ENCODE measurements around the gene P2RY2. TPM values are rescaled to one million over a fixed set of nuclear protein-coding genes. Genes with fewer than 3 reads are reported as not detected.
A peak's percentile ranks its signal among the peaks of the same experiment; 100 is the strongest.
"Not testable (repeated sequence)": the region's sequence is repeated elsewhere in the genome, so short reads cannot be mapped to it uniquely, and the experiment has no call there.

Gene P2RY2
- total and polyA plus RNA-seq, 7 donors, result 18.7 to 90.9 (median 44.2) TPM

DNA sequence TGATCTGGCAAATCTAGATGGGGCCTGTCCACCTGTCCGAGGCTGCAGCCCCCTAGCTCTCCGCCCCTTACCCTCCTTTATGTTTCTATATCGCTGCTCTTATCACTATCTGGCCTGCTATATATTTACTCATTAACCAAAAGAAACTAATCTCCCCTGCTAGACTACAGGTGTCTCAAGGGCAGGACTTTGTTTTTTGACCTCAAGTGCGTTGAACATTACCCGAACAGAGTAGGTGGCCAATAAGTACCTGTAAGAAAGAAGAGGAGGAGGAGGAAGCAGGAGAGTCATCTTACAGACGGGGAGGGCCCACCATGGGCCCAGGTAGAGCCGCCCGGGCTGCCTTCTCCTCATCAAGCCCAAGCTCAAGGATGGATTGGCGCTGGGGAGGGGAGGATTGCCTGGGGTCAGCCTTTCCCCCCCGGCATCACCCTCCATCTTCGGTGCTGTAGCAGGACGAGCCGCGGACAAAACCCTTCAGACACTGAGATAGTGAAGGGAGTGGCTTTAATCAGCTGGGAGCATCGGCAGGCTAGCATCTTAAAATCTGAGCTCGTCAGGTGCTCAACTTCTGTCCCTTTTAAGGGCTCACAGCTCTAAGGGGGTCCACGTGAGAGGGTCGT is 52.9 kb downstream of the P2RY2 start:
- no peaks in the 10 kb centered on the region for H3K27me3 ChIP-seq (ENCODE audit: insufficient read depth in 3 of 3, low read length in 2 of 3)
- H3K36me3 ChIP-seq (ENCODE audit: insufficient read depth in 1 of 2, low read depth in 1 of 2), result no peaks in the 10 kb centered on the region
- DNase-seq (no peak), ATAC-seq (no peak)
- H3K4me1 ChIP-seq, result peaks cover 21% of the 10 kb centered on the region
- intact Hi-C loops (cut with DNase I), result no loop called here
- H3K27ac ChIP-seq, result no peak overlapping the region
- TF ChIP-seq, protein P1, sequence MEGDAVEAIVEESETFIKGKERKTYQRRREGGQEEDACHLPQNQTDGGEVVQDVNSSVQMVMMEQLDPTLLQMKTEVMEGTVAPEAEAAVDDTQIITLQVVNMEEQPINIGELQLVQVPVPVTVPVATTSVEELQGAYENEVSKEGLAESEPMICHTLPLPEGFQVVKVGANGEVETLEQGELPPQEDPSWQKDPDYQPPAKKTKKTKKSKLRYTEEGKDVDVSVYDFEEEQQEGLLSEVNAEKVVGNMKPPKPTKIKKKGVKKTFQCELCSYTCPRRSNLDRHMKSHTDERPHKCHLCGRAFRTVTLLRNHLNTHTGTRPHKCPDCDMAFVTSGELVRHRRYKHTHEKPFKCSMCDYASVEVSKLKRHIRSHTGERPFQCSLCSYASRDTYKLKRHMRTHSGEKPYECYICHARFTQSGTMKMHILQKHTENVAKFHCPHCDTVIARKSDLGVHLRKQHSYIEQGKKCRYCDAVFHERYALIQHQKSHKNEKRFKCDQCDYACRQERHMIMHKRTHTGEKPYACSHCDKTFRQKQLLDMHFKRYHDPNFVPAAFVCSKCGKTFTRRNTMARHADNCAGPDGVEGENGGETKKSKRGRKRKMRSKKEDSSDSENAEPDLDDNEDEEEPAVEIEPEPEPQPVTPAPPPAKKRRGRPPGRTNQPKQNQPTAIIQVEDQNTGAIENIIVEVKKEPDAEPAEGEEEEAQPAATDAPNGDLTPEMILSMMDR (IDR thresholded peaks at IDR 0.05), result no peak
- no peak overlapping the region for H3K4me3 ChIP-seq
- no peaks in the 10 kb centered on the region for H3K9me3 ChIP-seq
- WGBS, 3 donors, result 91 to 93% (median 92%) methylated on average over 18 of the region's 18 CpGs

DNA sequence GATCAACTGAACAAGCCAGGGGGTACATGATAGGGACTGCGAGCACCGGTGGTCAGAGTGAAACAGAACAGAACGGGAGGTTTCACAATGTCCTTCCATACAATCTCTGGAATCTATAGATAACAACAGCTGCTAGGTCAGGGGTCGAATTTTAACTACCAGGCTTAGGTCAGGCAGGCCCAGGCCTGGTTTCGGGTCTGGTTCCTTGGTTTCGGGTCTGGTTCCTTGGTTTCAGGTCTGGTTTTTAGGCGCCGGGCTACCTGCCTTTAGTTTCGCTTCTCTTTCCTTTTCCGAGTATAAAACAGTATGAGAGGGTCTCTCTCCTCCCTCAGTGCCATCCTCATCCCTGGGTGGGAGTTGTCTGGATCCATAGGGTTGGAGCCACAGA is 53.4 kb downstream of the P2RY2 start:
- ATAC-seq; intact Hi-C loops (cut with DNase I): not testable (repeated sequence)
- H3K4me1 ChIP-seq, result peaks cover 16% of the 10 kb centered on the region

DNA sequence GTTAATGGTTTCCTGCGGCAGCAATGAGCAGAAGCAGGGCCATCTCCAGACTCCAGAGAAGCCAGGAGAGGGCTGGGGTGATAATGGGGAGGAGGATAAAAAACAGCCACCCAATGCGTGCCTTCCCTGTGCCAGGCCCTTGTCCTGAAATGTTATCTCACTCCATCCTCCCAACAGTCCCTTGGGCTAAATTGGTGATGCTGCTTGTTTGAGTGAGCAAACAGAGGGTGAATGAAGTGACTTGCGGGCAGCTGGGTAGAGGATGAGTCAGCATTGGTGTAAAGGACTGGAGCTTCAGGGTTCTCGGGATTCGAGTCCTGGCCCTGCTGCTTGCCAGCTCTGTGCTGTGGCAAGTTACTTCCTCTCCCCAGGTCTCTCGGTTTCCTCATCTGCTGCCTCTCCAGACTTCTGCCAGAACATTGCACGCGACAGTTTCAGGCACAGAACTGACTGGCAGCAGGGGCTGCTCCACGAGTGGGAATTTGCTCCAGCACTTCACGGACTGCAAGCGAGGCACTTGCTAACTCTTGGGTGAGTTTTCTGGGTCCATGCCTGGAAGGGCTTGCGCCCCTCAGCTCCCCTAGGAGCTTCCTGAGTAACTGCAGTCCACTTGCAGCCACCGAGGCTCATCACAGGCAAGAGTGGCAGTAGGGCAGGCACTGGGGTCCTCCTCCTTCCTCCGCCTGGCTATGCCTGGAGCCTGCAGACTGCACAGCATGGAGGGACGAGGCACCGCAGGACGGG is 54.0 kb downstream of the P2RY2 start, which contains the start of gene P2RY6:
P2RY6 (plus strand) TSS at position 403 of the 744 bp plus-strand sequence. CDS start 24,181 bp downstream, outside the sequence.
- peak within 1 kb of the TSS; percentile 32 for H3K4me3 ChIP-seq
- H3K4me1 ChIP-seq, result peaks cover 10% of the 10 kb centered on the region
- no peaks in the 10 kb centered on the region for H3K9me3 ChIP-seq
- DNase-seq (peak in 1 of 2 donors; percentile 42), ATAC-seq (peak; percentile 32 to 63 (median 50))
- 80 to 89% (median 87%) methylated on average over 17 of the region's 17 CpGs for WGBS, 3 donors
- intact Hi-C loops (cut with DNase I), result no loop called here
- no peaks in the 10 kb centered on the region for H3K27me3 ChIP-seq (ENCODE audit: insufficient read depth in 3 of 3, low read length in 2 of 3)
- TF ChIP-seq, protein P1 (IDR thresholded peaks at IDR 0.05), result no peak
- no peaks in the 10 kb centered on the region for H3K36me3 ChIP-seq (ENCODE audit: insufficient read depth in 1 of 2, low read depth in 1 of 2)
- no peak within 1 kb of the TSS for H3K27ac ChIP-seq

More for the DNA sequence above, 53.4 kb downstream of the P2RY2 start:
- not testable (repeated sequence) for H3K27ac ChIP-seq; H3K9me3 ChIP-seq; H3K4me3 ChIP-seq; H3K27me3 ChIP-seq (ENCODE audit: insufficient read depth in 3 of 3, low read length in 2 of 3); DNase-seq; H3K36me3 ChIP-seq (ENCODE audit: insufficient read depth in 1 of 2, low read depth in 1 of 2)
- WGBS, 3 donors, result 84 to 92% (median 91%) methylated on average over 10 of the region's 10 CpGs

DNA sequence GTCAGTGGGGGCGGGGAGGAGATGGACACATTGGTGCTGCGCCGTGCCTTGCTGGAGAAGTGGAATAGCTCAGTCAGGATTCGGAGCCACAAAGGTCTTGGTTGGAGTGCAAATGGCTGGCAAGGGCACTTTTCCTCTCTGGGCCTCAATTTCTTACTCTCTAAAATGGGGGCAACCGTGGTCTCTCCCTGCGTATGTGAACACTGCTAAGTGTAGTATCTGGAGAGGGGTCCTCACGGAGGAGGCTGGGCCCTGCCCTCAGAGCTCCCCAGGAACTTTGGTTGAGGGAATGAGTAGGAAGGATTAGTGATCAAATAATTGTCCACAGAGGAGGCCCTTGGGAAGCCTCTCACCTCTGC is 54.6 kb downstream of the P2RY2 start:
- ATAC-seq (no peak), DNase-seq (no peak)
- 95 to 99% (median 98%) methylated on average over 7 of the region's 7 CpGs for WGBS, 3 donors
- no peaks in the 10 kb centered on the region for H3K36me3 ChIP-seq (ENCODE audit: insufficient read depth in 1 of 2, low read depth in 1 of 2)
- H3K27me3 ChIP-seq (ENCODE audit: insufficient read depth in 3 of 3, low read length in 2 of 3), result no peaks in the 10 kb centered on the region
- H3K4me1 ChIP-seq, result peaks cover 9% of the 10 kb centered on the region
- TF ChIP-seq, protein P1 (IDR thresholded peaks at IDR 0.05), result no peak
- no peaks in the 10 kb centered on the region for H3K9me3 ChIP-seq
- intact Hi-C loops (cut with DNase I), result no loop called here
- no peak overlapping the region for H3K27ac ChIP-seq
- H3K4me3 ChIP-seq, result peak overlapping the region; percentile 28

DNA sequence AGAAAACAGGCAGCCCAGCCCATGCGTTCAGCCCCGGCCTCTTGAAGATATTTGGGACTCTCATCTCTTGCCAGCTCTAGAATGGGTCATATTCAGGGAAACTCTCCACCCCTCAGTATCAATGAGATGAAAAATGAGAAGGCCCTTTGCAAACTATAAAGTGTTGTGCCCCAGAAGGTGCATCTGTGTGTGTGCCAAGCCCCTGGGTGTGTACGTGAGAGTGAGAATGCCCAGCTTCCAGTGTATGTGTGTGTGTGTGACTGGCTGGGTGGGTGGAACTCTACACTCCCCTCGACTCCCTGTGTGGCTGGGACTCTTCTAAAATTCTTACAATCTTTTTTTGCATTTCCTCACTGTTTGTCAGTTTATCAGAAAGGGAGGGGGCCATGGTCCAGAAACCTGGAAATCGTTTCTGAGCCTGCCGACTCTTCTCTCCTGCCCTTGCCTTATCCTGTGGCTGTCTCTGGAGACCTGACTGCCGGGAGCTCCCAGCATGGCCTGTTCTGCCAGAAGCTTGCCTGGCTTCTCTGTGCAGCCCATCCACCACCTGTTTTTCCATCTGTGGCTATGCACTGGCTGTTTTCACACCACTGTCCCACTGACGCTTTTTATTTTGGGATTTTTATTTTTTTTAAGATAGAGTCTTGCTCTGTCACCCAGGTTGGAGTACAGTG is 55.3 kb downstream of the P2RY2 start:
- Histone ChIP-seq H3K9me3 (no peaks in the 10 kb centered on the region), H3K27me3 (ENCODE audit: insufficient read depth in 3 of 3, low read length in 2 of 3) (no peaks in the 10 kb centered on the region), H3K27ac (no peak overlapping the region), H3K4me1 (peaks cover 9% of the 10 kb centered on the region), H3K36me3 (ENCODE audit: insufficient read depth in 1 of 2, low read depth in 1 of 2) (no peaks in the 10 kb centered on the region), H3K4me3 (peak overlapping the region; percentile 32)
- ATAC-seq (peak in 1 of 4 donors; percentile 30), DNase-seq (no peak)
- TF ChIP-seq, protein P1 (IDR thresholded peaks at IDR 0.05), result no peak
- intact Hi-C loops (cut with DNase I), result no loop called here
- WGBS, 3 donors, result 34 to 43% (median 37%) methylated on average over 8 of the region's 8 CpGs

DNA sequence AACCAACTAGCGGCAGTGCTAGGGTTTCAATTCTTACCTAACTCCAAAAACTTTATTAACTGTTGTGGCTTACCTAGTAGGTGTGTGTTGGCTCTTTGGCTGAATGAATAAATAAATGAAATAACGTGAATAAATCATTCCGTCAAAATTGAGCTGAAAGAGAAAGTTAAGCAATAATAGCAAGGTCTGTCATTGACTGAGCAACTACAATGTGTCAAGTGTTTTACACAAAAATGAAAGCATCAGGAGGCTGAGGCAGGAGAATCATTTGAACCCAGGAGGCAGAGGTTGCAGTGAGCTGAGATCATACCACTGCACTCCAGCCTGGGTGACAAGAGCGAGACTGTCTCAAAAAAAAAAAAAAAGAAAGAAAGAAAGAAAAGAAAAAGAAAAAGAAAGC is 56.1 kb downstream of the P2RY2 start:
- ATAC-seq; H3K36me3 ChIP-seq (ENCODE audit: insufficient read depth in 1 of 2, low read depth in 1 of 2); H3K4me1 ChIP-seq; H3K27me3 ChIP-seq (ENCODE audit: insufficient read depth in 3 of 3, low read length in 2 of 3); intact Hi-C loops (cut with DNase I); DNase-seq; H3K27ac ChIP-seq; H3K9me3 ChIP-seq: not testable (repeated sequence)
- peak overlapping the region; percentile 32 for H3K4me3 ChIP-seq
- 91 to 92% (median 92%) methylated on average over 4 of the region's 4 CpGs for WGBS, 3 donors

Measured in psoas muscle (tissue), 8 donors.